Naive B cell (primary cell): ENCODE measurements around the gene RHOV. TPM values are rescaled to one million over a fixed set of nuclear protein-coding genes. Genes with fewer than 3 reads are reported as not detected.

Experiments used
- ATAC-seq, 2 donors: fragments of 150-1000 bp; cut with Tn5 transposase; 2 replicates each; pipeline ENCODE4 v1.10.0; 2021; ENCODE audit warnings: low read depth in 2 of 2, mild to moderate bottlenecking in 2 of 2, moderate library complexity in 2 of 2
- DNase-seq: peaks from one replicate; pipeline ENCODE4 v3.0.0; 2022
- H3K27ac Mint-ChIP-seq, 6 donors: one replicate each; pipeline ENCODE4 v1.8.0; 2020 to 2022; ENCODE audit warnings: mild to moderate bottlenecking in 6 of 6, mixed read lengths in 6 of 6, moderate library complexity in 5 of 6, inconsistent platforms in 2 of 6
- H3K27me3 Mint-ChIP-seq, 3 donors: one replicate each; pipeline ENCODE4 v1.8.0; 2021 to 2022; ENCODE audit warnings: mixed read lengths in 3 of 3, mild to moderate bottlenecking in 1 of 3
- H3K36me3 Mint-ChIP-seq, 2 donors: one replicate each; pipeline ENCODE4 v1.8.0; 2020 to 2022; ENCODE audit warnings: mixed read lengths in 2 of 2, inconsistent platforms in 1 of 2, mild to moderate bottlenecking in 1 of 2
- H3K4me1 Mint-ChIP-seq, 3 donors: one replicate each; pipeline ENCODE4 v1.8.0; 2020 to 2022; ENCODE audit warnings: mixed read lengths in 3 of 3, inconsistent platforms in 1 of 3, mild to moderate bottlenecking in 1 of 3, moderate library complexity in 1 of 3
- H3K4me3 Mint-ChIP-seq, 8 donors: one replicate each; pipeline ENCODE4 v1.8.0; 2020 to 2022; ENCODE audit warnings: mild to moderate bottlenecking in 8 of 8, mixed read lengths in 8 of 8, moderate library complexity in 8 of 8, inconsistent platforms in 2 of 8
- H3K9me3 Mint-ChIP-seq, 7 donors: one replicate each; pipeline ENCODE4 v1.8.0; 2020 to 2022; ENCODE audit warnings: mixed read lengths in 7 of 7, mild to moderate bottlenecking in 5 of 7, inconsistent platforms in 2 of 7, moderate library complexity in 1 of 7
- polyA plus RNA-seq, 6 donors: library from polyadenylated mRNA; unstranded; fragments of 300-500 nt; fragmentation: Illumina TruSeq; gene quantifications; one replicate each; pipeline ENCODE4 v1.2.3, GENCODE V29; 2021; ENCODE audit warnings: low read depth in 6 of 6

RHOV gene
- polyA plus RNA-seq, 6 donors from 2014 or later: not detected

DNA sequence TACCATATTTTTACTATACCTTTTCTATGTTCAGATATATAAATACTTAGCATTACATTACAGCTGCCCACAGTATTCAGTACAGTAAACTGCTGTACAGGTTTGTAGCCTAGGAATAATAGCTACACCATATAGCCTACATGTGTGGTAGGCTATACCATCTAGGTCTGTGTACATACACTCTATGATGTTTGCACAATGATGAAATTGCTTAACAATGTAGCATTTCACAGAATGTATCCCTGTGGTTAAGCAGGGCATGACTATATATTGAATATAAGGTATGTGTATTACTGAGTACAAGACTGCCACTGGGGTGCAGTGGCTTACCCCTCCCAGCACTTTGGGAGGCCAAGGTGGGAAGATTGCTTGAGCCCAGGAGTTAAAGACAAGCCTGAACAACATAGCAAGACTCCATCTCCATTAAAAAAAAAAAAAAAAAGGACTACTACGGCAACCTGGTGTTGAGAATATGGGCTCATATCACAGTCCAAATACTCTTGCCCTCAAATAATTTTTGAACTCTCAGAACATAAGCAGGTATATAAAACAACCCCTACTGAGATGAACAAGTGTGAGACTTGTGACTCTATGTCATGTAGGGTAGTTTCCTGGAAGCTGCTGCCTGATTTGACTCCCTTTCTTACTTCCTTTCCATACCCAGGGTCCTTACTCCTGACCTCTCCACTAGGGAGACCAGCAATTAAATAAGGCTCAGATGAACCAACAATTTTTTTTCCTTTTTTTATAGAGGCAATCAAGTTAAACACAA is 50.3 kb downstream of the RHOV start:
- Mint-ChIP-seq H3K4me1 (no peaks in the 10 kb centered on the region), H3K27ac (no peak overlapping the region), H3K36me3 (no peaks in the 10 kb centered on the region), H3K27me3 (peaks cover 0 to 4% (median 0%) of the 10 kb centered on the region in 3 donors), H3K4me3 (no peak overlapping the region), H3K9me3 (peaks cover 0 to 2% (median 0%) of the 10 kb centered on the region in 7 donors)
- DNase-seq (no peak), ATAC-seq (no peak)

Other genes starting within 250 kb of the RHOV start
- gene RAD51, start 179.1 kb downstream of the RHOV start, polyA plus RNA-seq: 1 to 10 TPM in 2 of 6 donors, under 1 TPM in 3, not detected in 1; 0.28 to 1.8 (median 0.85) TPM
- 10 to 100 TPM; 10.7 to 17.2 (median 12.1) TPM for gene RMDN3, start 119.0 kb downstream of the RHOV start, polyA plus RNA-seq
- 10 to 100 TPM; 22.8 to 40.4 (median 27.6) TPM for gene GCHFR, start 110.2 kb downstream of the RHOV start, polyA plus RNA-seq
- 1 to 10 TPM in 1 of 6 donors, under 1 TPM in 3, not detected in 2; 0.20 to 1.1 (median 0.49) TPM for gene C15orf62, start 104.3 kb downstream of the RHOV start, polyA plus RNA-seq
- 10 to 100 TPM in 5 of 6 donors, 1 to 10 TPM in 1; 9.5 to 27.7 (median 12.9) TPM for gene ZFYVE19, start 67.1 kb downstream of the RHOV start, polyA plus RNA-seq
- gene DNAJC17, start 66.8 kb downstream of the RHOV start, polyA plus RNA-seq: 10 to 100 TPM; 13.7 to 45.8 (median 28.7) TPM
- not detected for gene PPP1R14D, start 45.5 kb downstream of the RHOV start, polyA plus RNA-seq
- 1 to 10 TPM; 3.8 to 7.0 (median 5.4) TPM for gene SPINT1, start 30.2 kb downstream of the RHOV start, polyA plus RNA-seq
- 10 to 100 TPM; 21.2 to 33.6 (median 23.5) TPM for gene VPS18, start 20.2 kb upstream of the RHOV start, polyA plus RNA-seq
- not detected for gene DLL4, start 55.1 kb upstream of the RHOV start, polyA plus RNA-seq
- gene CHAC1, start 79.2 kb upstream of the RHOV start, polyA plus RNA-seq: under 1 TPM in 2 of 6 donors, not detected in 4; 0.22 to 0.73 TPM
- 10 to 100 TPM in 1 of 6 donors, 1 to 10 TPM in 5; 3.4 to 17.1 (median 7.5) TPM for gene INO80, start 242.0 kb upstream of the RHOV start, polyA plus RNA-seq